Prostate gland (tissue), 2 donors: ENCODE data around the gene DNAH8.

ENCODE experiments used
- CTCF ChIP-seq, 4 experiments: fragments of 200-600 bp in 2 of 4; fragments of 450-650 bp in 2 of 4; sonication (generic) in 2 of 4; IDR thresholded peaks; 1 replicate in 3 of 4; 2 replicates in 1 of 4; pipeline ENCODE4 v1.5.1; 2016 to 2019; ENCODE audit warnings: antibody characterized with exemption in 4 of 4, mild to moderate bottlenecking in 2 of 4, moderate library complexity in 2 of 4
- POLR2A ChIP-seq: fragments of 450-650 bp; IDR thresholded peaks from one replicate; pipeline ENCODE4 v1.6.1; 2016; ENCODE audit warnings: antibody characterized with exemption, mild to moderate bottlenecking
- POLR2AphosphoS5 ChIP-seq: sonication (generic); formaldehyde crosslinking; IDR thresholded peaks from one replicate; pipeline ENCODE4 v1.6.1; 2017; ENCODE audit warnings: antibody characterized with exemption

DNA sequence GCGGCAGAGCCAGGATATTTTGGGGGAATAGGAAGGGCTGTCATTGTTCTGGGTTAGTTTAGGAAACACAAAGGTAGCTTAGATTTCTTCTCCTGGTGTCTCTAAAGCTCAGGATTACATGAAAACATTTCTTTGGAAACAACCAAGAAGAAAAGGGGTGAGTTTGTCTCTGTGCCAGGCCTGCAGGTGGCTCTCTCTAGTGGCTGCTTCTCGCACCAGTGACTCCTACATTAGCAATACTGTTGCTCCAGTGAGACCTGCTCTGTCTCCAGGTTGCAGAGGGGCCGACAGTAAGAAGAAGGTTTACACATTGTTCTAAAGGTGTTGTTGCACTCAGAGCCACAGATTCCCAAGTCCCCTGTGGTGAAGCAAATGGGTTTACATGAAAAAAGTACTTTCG is 228.9 kb downstream of the DNAH8 start:
- TF ChIP-seq CTCF (IDR thresholded peaks at IDR 0.05) (no peak), POLR2A (no peak), POLR2AphosphoS5 (no peak)
